T follicular helper cell (primary cell): ENCODE results near the gene TSHR.
"Not testable (repeated sequence)": the region's sequence is repeated elsewhere in the genome, so short reads cannot be mapped to it uniquely, and the experiment has no call there.

ENCODE experiments used
- DNase-seq: peaks from one replicate; pipeline ENCODE4 v3.0.0-alpha.2; 2020; ENCODE audit warnings: low read depth

TSHR gene

DNA sequence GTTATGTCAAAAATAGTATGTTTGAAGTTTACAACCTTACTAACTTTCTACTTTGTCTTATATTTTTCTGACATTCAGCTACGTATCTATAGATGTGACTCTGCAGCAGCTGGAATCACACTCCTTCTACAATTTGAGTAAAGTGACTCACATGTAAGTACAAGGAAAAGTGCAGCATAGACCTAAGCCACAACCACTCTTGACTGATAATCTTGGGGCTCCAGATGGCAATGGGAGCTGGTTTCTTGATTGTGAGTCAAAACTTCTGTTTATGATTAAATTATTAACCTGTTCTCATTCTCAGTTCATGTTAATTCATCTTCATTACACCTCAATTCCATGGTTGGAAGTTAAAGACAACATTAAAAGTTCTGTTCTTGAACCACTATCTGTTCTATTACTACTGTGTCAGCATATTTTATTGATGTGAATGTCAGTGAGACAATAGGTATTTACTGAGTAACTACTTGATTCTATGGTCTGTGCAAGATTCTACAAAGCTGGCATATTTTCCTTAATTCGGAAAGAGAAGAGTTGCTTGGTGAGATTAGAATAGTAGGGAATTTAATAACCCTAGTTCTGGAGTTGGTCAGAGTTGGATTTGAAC, 112.9 kb downstream of the TSHR start:
- no peak for DNase-seq

DNA sequence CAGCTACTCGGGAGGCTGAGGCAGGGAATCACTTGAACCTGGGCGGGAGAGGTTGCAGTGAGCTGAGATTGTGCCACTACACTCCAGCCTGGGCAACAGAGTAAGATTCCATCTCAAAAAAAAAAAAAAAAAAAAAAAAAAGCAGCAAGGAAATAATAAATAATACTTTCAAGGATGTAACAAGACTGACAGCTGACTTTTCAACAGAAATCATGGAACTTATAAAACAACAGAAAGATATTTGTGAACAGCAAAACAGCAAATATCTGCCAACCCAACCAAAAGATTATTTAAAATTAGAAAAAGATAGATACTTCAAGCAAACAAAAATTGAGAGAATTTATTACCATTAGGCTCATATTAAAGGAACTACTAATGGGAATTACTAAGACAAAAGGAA, 115.1 kb downstream of the TSHR start:
- no peak for DNase-seq

DNA sequence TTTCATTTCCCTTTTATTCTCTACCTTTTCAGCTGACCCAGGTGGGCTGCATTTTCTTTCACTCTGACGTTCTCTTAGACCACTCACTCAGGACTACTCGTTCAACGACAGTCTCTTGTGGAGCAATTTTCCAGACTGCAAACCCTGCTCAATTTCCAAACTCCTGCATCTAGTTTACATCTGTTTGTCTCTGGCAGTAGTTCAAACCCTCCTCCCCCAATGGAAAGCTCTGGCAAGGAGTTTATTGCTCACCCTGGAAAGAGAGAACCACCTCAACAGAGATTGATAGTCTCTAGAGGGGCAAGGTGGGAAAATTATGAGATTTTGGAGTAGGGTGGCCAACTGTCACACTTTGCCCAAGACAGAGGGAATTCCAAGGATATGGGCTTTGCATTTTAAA, 130.2 kb downstream of the TSHR start:
- no peak for DNase-seq

DNA sequence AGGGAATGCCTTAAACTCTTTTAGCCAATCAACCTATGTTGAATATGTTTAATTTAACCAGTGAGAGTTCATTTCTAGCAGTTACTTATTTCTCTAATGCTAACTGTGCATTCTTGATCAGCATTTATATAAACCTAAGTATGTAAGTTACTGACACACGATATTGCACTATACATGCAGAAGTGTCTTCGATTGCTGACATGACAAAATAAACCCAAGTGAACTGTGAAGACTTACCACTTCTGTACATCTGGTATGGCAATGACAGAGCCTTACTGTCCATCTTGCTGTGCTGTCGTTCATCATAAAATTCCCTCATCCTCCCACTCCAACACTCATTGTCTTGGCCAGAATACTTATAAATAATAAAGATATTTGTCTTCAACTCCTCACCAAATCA, 131.8 kb downstream of the TSHR start:
- DNase-seq: no peak

DNA sequence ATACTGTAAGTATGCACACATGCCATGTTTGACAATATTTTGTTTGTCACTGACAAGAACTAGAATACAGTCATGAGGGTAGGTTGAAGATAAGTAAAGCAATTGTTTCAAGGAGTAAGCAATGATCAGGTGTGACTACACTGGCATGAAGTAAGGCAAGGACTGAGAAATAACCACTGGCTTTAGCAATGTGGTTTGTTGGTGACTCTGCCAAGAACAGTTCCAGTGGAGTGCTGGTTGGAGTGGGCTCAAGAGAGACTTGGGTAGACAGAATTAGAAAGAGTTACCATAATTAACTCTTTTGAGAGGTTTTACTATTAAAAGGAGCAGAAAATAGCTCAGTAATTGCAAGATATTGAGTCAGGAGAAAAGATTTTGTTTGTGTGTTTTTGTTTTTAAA, 135.7 kb downstream of the TSHR start:
- DNase-seq: no peak

DNA sequence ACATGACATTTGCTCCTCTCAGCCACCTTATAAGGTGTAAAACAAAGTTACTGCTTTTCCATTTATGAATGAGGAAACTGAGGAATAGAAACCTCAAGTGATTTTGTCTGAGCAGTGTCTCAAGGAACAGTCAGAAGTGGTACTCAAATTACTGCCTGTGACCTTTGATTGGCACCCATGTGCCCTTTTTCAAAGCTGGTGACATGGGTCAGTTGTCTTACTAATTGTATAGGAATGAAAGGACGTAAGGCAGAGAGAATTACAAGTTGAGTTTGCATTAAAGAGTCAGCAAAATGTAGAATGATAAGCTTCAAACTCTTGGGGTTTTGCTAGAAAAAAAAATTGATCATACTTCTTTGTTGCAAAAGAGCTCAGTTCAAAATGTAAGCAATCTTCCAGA, 136.2 kb downstream of the TSHR start:
- DNase-seq: no peak

DNA sequence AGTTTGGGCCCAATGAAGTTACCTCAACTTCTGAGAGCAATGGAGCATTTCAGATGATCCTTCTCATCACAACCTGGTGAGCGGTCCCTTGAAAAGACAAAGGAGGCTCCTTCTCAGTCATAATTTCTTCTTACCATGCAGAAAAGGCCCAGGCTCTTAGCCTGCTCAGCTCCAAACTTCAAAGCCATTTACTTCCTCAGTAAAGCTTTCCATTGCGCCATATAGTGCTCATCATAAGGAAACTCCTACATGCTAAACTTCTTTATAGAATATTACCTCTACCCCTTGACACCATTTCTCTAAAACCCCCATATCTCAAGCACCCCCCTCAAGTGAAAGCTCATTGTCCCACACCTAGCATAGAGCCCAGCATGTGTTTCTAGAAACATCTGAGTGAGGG, 138.2 kb downstream of the TSHR start:
- DNase-seq: no peak

DNA sequence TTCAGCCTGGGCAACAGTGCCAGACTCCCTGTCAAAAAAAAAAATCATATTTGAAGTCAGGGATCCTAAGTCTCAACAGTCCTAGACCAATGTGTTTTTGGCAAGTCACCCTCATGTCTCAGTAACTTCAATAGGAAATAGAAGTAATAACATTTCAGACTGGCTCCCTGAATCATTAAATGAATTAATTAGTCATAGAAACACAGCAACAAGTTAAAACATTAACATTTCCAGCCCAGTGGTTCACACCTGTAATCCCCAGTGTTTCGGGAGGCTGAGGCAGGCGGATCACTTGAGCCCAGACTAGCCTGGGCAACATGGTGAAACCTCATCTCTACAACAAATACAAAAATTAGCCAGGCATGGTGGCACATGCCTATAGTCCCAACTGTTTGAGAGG, 140.1 kb downstream of the TSHR start:
- DNase-seq: no peak

DNA sequence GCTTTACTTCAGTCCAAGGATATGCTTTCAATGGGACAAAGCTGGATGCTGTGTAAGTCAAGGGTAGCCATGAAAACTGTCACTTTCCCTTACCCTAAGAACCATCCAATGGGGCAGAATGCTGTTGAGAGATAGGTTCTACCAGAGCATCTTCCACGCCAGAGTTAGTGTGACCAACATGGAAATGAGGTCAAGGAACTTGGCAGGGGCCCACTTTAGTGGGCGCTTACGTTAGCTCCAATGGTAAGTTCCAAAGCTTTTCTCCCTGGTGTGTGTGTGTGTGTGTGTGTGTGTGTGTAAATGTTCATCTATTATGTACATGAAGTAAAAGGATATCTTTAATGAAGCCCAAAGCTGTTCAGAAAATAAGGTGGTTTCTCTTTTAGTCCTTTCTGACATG, 141.2 kb downstream of the TSHR start:
- no peak for DNase-seq

DNA sequence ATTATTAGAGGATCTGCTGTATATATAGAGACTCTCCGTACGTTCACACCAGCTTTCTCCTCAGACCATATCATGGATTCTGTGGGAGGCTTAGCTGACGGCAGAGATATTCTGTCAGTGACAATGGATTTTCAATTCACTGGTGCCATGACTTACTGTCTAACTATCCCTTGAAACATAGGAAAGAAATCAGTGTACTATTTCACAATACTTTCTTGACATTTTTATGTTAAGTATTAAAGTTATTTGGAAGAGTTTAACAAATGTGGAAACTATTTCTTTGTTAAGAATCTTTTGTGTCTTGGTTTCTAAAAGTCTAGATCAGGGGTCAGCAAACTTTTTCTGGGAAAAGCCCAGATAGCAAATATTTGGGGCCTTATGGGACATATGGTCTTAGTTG, 146.8 kb downstream of the TSHR start:
- no peak for DNase-seq

DNA sequence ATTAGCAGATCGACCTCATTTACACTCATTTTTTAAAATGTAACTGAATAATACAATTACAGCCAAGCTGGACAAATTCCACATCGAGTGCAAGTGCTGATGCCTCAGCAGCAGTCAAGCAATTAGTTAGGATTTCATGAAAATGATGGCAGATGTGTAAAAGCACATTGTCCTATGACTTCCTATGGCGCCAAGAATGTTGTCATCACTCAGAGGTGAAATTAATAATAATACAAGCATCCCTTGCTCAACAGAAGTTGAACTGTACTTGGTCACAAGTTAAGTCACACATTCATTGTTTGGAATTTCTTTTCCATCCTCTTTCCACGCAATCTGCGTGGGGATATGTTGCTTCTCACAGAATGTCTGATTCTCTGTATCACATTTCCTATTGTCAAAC, 148.0 kb downstream of the TSHR start:
- no peak for DNase-seq

DNA sequence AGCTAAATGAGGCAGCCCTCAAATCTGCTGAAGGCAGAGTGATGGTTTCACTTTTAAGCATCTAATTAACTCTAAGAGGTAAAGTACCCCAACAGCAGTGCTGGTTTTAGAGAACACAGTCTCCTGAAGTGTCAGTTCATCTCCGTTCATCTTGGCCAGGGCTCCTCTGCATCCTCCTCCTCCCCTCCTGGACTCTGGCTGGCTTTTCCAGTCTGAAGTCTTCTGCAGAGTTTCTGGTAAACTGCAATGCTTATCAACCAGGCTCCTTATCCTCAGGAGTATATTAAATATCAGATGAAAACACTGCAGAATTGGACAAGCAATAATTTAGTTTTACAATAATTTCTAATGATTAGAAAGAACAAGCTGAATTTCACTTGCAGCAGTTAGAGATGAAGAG, 150.0 kb downstream of the TSHR start:
- DNase-seq: no peak

DNA sequence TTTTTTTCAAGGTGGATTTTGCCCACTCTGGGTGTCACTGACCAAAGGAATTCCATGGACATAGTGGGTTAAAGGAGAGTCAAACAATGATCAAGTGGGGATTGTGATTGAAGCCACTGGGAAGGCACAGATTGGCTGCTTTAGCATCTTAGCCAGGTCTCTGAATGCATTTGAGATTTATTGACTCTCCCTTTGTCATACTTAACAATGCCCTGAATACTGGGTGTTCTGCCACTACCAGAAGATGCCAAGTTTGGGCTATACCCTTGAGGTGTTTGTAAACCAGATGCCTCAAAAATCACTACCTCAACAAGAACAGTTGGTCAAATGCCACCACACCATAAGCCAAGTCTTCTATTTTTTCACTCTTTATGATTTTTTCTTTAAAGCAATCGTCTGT, 150.5 kb downstream of the TSHR start:
- no peak for DNase-seq

DNA sequence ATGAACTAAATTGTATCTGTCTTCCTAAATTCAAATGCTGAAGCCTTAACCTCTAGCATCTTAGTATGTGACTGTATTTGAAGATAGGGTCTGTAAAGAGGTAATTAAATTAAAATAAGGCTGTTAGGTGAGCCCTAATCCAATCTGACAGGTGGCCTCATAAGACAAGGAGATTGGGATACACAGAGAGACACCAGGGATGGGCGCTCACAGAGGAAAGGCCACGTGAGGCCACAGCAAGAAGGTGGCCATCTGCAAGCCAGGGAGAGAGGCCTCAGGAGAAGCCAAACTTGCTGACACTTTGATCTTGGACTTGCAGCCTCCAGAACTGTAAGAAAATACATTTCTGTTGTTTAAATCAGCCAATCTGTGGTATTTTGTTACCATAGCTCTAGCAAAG, 154.8 kb downstream of the TSHR start:
- no peak for DNase-seq

DNA sequence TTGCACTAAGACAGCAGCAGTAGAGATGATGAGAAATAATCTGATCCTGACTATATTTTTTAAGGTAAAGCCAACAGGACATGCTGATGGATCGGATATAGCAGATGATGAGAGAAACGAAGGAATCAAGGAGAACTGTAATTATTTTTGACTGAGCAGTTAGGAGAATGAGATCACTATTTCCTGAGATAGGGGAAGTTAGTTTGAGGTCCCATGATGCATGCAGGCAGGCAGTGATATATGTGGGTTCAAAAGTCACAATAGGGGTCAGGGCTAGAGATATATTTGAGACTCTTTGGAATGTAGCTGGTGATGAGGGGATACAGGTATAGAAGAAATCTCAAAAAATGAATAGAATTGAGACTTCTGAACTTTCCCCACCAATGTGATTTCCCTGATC, 157.8 kb downstream of the TSHR start:
- DNase-seq: no peak

DNA sequence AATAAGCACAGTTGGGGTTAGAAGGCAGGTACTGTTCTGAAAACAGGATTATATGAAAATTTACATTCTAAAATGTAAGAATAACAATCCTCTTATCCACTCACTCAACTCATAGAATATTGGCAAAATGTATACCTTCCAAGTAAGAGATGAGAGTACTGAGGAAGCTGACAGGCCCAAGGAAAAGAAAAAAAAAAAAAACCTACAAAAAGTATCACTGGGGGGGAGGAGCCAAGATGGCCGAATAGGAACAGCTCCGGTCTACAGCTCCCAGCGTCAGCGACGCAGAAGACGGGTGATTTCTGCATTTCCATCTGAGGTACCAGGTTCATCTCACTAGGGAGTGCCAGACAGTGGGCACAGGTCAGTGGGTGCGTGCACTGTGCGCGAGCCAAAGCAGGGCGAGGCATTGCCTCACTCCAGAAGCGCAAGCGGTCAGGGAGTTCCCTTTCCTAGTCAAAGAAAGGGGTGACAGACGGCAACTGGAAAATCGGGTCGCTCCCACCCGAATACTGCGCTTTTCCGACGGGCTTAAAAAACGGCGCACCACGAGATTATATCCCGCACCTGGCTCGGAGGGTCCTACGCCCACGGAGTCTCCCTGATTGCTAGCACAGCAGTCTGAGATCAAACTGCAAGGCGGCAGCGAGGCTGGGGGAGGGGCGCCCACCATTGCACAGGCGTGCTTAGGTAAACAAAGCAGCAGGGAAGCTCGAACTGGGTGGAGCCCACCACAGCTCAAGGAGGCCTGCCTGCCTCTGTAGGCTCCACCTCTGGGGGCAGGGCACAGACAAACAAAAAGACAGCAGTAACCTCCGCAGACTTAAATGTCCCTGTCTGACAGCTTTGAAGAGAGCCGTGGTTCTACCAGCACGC, 158.8 kb downstream of the TSHR start:
- DNase-seq: not testable (repeated sequence)

DNA sequence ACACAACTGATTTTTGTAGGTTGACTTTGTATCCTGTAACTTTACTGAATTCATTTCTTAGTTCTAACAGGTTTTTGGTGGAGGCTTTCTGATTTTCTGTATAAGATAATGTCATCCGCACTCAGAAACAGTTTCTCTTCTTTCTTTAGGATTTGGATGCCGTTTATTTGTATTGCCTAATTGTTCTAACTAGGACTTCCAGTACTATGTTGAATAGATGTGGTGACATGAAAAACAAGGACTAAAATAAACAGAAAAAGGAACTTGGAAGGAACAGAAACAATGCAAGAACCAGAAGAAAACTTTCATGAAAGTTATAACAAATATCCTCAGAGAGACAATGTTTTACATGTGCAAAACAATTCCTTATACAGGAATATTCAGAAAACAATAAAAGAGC, 165.1 kb downstream of the TSHR start:
- no peak for DNase-seq

DNA sequence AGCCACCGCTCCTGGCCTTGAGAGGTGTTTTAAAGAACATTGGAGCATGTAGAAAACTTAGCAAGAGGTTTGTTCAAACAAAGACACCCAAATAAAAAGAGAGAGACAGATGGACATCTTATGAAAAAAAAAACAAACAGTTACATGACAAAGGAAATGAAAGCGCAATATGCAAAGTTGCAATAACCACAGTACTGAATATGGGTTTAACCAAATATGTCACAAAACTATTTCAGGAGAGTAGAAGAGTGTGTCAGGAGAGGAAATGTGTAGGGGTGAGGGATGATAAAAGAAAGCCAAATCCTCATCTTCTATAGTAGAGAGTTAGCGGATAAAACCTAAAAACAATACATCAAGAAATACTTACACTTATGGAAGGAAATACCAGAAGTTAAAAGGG, 166.9 kb downstream of the TSHR start:
- DNase-seq: no peak

DNA sequence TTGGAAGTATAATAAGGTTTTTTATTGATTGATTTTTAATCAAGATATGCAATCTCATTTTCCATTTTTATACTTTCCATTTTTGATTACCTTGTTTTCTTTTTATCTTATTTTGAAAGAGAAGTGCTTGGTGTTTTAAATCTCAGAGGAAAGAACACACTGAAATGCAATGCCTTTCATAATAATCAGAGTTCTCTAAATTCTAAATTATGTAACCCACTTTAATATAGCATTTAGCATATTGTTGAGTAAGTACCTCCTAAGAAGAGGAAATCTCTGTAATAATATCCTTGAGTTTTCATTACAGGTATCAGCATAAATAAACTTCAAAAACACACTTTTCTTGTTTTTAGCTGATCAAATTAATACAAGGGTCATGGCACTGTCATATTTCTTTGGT, 168.4 kb downstream of the TSHR start:
- DNase-seq: no peak

DNA sequence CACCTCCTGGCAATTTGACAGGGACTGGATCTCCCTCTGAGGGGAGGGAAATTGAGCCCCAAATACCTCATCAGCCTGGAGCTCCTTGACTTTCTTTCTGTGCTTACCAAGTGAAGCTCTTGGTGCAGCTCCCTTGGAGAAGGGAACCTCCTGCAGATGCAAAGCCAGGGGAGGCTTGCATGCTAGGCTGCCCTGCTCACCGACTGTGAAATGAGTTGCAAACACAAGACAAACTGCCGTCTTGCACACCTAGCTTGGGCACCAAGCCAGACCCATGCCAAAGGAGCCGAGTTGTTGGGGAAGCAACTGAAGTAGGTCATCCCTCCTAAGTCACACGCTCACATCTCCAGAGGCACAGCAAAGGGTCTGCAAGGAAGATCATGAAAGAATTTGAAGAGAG, 170.1 kb downstream of the TSHR start:
- no peak for DNase-seq

DNA sequence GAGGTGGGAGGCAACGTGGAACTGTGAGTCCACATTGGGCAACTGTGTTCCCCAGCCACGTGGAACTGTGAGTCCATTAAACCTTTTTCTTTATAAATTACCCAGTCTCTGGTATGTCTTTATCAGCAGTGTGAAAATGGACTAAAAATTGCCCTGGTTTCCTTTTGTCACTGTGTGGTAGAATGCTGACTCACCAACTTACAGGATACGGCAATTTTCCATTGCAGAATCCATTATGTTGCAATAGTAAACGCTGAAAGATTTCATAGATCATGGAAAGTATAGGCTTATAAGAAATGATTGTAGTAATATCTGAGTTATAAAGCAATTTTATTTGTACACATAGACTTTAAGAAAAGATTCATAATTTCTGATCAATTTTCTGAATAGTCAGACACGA, 172.4 kb downstream of the TSHR start:
- no peak for DNase-seq

DNA sequence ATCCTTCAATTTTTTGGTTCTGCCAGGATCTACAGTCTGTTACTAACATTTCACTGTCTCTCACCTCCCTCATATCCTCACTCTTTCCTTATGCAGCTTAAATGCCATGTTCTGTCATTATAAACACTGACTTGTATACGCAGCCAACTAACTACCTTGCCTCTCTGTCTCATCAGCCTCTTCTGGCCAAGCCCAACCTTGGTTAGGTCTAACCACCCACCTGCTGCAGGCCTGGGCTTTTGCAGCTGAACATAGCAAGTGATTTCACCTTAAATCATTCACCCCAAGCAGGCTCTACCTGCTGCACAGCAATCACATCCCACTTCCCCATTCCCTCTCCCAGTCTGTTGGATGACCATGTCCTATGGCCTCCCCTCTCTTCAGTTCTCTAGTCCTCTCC, 173.8 kb downstream of the TSHR start:
- DNase-seq: no peak

DNA sequence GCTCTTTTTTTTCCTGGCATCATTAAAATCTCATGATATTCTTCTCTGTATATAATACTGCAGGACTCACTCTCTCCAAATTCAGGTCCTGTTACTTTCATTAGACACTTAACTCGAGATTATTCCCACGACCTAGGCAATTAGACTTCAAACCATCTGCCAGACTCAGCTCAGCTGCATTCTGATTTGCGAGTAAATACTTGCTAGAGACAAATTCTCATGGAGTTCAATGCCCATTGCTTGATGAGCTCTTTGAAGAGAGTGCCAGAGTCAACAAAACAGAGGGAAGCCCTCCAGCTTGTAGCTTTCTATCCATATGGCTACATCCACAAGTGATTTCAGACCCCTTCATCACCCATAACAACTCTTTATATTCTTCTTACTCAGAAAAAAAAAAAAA, 177.0 kb downstream of the TSHR start:
- DNase-seq: no peak

DNA sequence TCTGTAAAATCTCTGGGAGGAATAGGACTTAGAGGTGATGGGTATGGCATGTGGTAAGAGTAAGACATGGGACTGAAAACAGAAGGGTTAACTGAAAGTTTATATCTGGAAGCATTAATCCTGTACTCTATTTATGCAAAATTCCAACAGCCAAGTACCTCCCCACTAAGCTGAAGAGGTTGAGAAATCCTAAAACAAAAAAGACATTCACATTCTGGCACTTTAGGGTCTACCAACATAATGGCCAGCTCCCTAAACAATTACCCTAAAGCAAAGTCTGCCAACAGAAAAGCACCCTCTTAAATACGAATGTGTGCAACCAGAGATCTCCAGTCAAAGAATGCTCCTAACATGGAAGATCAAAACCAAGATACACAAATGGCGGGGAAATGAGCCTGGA, 178.0 kb downstream of the TSHR start:
- DNase-seq: no peak
